ENCODE results near the gene MRPL48.
"Not testable (repeated sequence)": the region's sequence is repeated elsewhere in the genome, so short reads cannot be mapped to it uniquely, and the experiment has no call there.

MRPL48 gene

DNA sequence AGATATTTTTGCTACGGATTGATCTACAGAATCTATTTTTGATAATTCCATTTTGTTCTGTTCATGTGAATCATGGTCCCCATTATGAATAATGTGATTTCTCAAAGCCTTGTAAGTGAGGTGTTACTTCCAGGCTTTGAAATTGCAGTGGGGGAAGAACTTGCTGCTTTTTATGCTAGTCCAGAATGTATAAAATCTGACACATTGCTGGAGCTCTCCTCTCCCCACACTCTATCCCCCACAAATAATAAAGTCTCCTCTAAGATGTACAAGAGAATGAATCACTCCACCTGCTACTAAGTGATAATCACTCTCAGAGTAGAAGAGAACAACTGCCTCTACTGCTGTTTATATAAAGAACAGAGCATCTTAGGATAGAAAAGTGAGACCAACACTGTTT lies 20.9 kb upstream of the MRPL48 start:
- DNase-seq, result no peak
- intact Hi-C loops (cut with DNase I), result no loop called here

DNA sequence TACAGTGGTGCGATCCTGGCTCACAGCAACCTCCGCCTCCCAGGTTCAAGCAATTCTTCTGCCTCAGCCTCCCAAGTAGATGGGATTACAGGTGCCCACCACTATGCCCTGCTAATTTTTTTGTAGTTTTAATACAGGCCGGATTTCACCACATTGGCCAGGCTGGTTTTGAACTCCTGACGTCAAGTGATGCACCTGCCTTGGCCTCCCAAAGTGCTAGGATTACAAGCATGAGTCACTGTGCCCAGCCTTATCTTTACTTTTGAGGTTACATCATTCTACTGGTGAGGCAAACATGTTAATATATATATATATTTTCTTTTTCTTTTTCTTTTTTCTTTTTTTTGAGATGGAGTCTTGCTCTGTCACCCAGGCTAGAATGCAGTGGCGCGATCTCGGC lies 16.9 kb upstream of the MRPL48 start:
- DNase-seq; intact Hi-C loops (cut with DNase I): not testable (repeated sequence)

DNA sequence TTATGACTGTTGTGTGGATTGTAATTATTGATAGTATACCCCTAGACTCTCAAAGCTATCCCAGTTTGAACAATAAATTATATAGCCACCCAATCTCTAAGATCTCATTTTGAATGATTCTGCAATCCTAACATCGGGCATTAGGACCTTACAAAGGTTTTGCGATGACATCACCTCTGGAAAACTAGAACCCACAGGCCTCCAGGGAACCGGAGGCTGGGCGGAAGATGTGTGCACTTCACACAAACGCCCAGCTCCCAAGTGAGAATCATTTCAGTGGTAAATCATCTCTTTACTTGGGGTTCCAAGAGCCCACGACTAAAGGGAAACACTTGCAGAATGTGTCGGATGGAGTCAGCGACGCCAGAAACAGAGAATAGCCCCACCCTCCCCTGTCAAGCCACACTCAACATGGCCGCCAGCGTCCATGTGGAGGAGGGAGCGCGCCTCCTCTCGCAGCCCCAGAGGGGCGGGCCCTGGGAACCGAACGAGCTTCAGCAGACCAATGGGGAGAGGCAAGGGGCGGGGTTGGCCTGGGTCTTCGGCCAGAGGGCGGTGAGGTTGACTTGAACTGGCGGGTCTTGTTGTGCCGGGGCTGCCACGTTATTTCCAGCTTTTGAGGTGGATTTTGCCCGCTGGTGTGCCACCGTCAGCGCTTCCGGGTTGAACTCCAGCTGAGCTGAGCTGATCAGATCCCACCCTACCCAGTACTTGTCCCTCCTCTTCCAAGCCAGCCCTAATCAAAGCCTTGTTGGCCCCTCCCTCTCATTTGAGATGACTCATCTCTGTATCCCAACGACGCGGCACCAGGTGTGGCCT lies 8.4 kb upstream of the MRPL48 start:
- intact Hi-C loops (cut with DNase I), result loop anchor here (1.0 kb wide), 2 partner anchors 8 to 18 kb away; partner anchors contain the start of genes MRPL48 and RAB6A
- peak; percentile 98 to 100 (median 99) for DNase-seq

DNA sequence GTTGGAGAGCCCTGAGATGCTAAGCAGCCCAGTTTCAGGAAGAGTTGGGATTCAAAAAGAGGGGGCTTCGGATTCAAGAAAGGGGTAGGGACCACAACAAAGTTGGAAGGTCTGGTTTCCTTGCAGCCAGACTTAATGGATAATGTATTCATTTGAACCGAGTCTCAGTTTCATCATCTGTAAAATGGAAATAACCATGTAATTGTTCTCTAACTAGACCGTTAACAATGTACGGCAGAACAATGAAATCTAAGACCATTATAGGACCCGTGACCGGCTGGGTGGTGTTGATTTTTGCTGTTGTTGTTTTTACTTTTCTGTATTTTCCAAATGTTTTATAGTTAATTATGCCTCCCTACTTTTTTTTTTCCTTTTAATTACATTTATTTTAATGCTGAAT lies 6.4 kb upstream of the MRPL48 start:
- intact Hi-C loops (cut with DNase I), result no loop called here
- DNase-seq, result no peak

DNA sequence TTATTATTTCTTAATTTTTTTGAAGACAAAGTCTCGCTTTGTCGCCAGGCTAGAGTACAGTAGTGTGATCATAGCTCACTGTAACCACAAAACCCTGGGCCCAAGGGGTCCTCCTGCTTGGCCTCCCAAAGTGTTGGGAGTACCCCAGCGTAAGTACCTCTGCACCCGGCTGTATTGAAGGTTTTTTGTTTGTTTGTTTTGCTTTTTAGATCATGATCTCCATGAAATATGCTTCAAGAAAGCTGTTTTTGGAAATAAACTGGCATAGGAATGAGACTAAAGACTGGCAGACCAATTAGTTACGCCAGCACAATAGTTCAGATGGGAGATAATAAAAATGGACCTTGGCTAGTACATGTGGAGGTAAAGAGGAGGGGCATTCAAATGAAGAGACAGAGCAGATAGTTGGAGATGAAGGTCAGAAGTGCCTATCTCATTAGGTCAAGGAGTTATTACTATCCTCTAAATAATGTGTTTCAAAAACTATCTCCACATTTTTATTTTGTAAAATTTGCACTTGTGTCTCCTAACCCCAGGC lies 4.1 kb upstream of the MRPL48 start:
- no peak for DNase-seq
- intact Hi-C loops (cut with DNase I), result no loop called here

DNA sequence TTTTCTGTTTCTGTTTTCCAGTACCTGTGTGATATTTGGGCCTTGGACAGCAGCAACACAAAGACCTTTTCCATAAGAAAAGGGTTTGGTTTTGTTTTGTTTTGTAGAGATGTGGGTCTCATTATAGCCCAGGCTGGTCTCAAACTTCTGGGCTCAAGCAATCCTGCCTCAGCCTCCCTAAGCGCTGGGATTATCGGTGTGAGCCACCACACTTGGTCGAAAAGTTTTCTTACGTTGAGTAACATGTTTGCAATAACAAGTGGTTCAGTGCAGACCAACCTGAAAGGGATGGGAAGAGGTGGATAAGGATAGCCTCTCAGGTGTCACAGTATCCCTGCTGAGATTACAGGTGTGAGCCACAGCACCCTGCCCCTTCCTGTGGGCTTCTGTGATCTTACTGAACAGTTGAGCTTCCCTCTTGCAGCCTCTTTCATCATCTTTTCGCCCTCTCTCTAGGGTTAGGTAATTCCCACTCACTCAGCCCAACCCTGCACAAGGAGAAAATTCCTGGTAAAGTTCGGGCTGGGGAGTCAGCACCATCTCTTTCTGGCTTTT lies 3.5 kb upstream of the MRPL48 start:
- intact Hi-C loops (cut with DNase I), result no loop called here
- no peak for DNase-seq

DNA sequence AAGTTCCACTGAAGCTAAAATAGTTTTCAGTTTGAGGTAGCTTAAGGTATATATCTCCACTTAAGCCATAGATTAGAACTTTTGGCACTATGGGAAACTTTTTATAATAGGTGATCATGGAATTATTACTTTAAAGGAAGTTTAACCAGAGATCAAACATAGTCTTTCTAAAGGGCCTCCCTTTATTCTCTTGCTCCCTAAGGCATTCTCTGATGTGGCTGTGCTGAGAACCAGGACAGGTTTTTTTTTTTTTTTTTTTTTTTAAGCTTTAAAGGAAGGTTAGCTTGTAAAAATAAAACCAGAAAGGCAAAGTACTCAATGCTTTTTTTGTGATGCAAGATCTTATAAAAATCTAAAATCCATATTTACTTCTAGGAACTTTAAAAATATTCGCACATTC lies 2.9 kb upstream of the MRPL48 start:
- no peak for DNase-seq
- intact Hi-C loops (cut with DNase I), result no loop called here

DNA sequence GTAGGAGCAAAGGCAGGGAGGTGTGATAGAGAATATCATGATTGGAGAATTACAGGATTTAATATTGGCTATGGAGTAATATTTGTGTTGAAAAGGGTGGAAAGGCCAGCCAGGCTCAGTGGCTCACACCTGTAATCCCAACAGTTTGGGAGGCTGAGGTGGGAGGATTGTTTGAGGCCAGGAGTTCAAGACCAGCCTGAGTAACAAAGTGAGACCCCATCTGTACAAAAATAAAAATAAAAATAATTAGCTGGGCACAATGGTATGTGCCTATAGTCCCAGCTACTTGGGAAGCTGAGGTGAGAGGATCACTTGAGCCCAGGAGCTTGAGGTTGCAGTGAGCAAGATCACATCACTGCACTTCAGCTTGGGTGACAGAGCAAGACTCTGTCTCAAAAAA lies 2.2 kb upstream of the MRPL48 start:
- intact Hi-C loops (cut with DNase I), result not testable (repeated sequence)

DNA sequence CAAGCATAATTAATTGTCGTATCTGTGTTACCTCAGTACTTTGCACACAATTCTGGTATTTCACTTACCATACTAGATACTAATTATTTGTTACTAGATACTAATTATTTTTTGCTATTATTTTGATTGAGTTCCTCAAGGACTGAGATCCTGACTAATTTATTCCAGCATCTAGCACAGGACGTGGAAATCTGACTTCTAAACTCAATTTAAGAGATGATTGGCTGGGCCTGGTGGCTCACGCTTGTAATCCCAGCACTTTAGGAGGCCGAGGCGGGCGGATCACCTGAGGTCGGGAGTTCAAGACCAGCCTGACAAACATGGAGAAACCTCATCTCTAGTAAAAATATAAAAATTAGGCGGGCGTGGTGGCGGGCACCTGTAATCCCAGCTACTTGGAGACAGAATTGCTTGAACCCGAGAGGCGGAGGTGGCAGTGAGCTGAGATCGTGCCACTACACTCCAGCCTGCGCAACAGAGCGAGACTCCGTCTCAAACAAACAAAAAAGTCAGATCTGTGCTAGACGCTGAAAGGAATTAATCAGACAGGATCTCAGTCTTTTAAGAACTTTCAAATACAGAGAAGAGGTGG lies 527 bp upstream of the MRPL48 start:
- intact Hi-C loops (cut with DNase I), result loop anchor here (1.0 kb wide), 1 partner anchor 8 kb away; no protein-coding TSS in a partner anchor
- DNase-seq, result no peak

More for the DNA sequence above, 2.2 kb upstream of the MRPL48 start:
- not testable (repeated sequence) for DNase-seq

DNA sequence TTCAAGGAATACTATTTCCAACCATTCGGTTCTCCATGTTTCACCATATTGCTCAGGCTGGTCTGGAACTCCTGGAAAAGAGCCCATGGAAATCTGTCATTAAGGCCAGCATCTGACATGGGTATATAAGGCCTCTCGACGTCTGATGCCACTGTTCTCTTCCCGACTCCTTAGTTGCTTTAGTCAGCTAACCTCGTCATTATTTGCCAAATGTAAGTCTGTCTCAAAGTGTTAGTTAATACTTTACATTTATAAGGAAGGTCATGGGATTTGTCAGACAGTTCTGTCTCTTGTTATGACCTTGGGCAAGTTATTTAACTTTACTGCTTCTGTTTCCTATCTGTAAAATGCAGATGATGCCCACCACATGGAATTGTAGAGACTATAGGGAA lies 1.6 kb downstream of the MRPL48 start:
- intact Hi-C loops (cut with DNase I), result no loop called here
- DNase-seq, result no peak

DNA sequence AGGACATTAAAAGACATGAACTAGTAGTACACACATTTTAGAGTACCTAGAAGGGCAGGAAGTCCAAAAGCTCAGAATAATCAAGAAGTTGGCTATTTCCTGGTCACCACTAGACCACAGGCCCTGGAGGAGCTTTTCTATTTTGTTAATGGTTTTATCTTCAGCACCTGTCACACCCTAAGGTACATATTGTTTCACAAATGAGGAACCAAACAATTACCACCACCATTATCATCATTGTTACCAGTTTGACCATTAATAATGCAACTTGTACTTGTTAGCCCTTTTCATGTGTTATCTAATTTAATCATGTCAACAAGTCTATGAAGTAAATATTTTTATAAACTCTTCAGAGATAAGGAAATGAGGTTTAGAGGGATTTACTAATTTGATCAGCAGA lies 4.9 kb downstream of the MRPL48 start:
- no peak for DNase-seq
- intact Hi-C loops (cut with DNase I), result no loop called here

DNA sequence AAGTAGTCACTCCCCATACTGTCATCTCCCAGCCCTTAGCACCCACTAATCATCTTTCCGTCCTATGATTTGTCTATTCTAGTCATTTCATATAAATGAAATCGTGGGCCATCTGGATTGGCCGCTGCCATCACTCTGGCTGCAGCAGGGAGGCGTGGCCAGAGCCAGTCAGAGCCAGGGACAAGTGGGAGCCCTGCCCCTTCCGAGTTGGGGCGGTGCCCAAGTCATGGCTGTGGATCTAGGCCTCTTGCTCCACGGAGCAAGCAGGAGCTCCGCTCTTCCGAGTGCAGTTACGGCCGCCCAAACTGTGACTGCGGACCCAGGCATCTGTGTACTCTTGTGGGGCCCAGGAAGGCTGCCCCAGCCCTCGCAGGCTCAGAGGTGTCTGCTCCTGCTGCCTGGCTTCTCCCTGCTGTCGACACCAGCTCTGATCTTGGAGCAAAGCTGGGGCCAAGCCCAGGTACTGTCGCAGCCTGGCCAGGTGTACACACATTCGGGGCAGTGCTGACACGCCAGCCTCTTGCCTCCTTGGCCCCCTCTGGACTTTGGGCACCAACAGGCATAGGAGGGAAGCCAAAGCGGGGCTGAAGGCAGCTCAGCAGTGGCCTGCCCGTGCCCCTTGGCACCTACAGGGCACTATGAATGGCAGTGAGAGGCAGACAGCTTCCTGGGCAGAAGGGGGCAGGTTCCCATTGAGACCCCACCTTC lies 8.4 kb downstream of the MRPL48 start:
- DNase-seq, result peak; percentile 57 to 98 (median 84)
- intact Hi-C loops (cut with DNase I), result no loop called here

DNA sequence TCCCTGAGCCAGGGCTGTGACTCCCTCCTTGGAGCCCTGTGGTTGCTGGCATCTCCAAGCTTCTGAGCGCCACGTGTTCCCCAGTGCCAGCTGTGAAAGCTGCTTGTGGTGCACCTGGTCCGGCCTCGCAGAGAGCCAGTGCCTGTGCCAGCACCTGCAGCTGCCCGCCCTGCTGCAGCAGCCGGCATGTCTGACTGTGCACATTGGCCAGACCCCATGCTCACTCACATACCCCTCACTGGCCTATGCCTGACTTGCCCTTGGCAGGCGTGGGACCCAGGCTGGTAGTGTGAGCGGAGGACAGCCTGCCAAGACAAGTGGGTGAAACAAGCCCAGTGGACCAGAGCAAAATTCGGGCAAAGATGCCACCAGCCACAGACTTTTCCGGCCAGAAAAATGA lies 9.8 kb downstream of the MRPL48 start:
- intact Hi-C loops (cut with DNase I), result no loop called here
- DNase-seq, result peak; percentile 35 to 97 (median 62)

DNA sequence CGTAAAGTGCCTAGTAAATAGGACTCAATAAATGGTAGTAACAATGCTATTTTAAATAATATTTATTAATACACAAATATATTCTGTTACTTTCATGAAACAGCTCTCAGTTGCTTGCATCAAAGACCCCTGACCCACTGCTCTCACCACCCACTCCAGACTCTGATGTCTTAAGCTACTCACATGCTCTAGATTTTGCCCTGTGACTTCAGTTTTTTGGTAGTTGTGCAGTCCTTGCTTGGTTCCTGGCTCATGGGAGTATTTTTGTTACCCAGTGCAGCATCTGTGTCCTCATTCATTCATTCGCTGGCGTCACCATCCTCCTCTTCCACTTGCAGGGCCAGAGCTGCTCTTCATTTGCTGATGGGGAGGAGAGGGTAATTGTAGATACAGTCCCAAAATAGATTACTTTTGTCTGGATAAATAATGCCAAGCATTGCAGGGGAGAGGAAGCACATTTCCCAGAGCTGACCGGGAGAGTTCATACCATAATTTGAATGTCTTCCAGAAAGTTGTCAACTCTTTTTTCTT lies 12.7 kb downstream of the MRPL48 start:
- DNase-seq, result peak in 1 of 10 donors; percentile 17
- intact Hi-C loops (cut with DNase I), result no loop called here

DNA sequence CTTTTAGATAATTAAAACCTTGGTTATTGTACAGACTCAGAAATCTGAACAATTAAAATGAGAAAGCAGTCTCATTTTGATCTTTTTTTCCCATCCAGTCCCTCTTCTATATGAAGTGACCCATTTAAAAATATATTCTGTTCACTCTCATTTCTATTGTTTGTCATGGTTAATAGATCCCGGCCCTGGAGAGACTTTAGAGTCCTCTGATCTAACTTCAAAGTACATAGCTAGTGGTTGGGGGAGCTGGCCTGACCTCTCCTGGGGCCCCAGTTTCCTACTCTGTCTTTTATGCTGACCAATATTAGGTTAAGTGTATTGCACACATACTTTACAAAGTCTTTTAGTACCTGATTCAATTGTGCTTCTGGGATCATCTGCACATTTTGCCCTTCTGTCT lies 13.5 kb downstream of the MRPL48 start:
- intact Hi-C loops (cut with DNase I), result no loop called here
- no peak for DNase-seq

DNA sequence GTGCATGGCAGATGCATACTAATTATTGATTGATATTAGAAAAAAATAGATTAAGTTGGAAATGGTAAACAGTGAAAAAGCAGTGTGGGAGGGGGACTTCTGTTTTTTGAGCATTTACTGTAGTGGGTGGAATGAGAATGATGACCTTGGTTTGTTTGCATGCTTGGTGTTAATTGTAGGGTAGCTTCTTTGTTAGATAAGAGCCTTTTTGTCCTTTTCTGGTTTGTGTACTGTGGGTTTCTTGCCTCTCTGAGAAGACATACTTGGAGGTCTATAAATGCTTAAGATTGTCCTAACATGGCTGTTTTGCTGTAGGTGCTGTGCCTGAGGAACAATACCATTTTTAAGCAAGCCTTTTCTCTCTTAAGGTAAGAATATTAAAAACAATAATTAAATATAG lies 17.0 kb downstream of the MRPL48 start:
- DNase-seq, result no peak
- intact Hi-C loops (cut with DNase I), result no loop called here

DNA sequence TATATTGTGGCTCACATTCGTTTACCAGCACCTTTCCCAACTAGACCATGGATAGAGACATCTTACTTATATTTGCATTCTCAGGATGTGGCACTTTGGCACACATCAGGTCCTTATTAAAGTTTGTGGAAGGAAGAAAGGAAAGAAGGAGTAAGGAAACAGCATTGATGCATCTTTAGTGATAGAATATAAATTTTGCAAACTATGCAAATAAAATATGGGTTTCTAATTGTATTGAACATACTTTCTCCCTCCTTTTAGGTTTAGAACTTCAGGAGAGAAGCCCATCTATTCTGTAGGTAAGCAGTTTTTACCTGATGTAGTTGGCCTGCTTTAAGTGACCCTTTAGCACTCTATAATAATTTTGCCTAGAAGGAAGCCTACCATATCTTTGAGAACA lies 20.4 kb downstream of the MRPL48 start:
- intact Hi-C loops (cut with DNase I), result no loop called here
- DNase-seq, result no peak

DNA sequence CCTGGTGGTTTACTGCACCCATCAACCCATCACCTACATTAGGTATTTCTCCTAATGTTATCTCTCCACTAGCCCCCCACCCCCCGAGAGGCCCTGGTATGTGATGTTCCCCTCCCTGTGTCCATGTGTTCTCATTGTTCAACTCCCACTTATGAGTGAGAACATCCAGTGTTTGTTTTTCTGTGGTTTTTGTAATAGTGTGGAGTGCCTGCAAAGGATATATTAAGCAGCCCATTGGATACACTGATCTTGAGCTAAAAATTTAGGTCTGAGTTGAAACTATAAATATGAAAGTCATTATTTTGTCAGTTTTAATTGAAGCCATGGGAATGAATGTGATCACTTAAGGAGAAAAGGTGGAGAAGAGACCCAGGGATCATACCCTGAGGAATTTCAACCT lies 23.0 kb downstream of the MRPL48 start:
- peak in 1 of 10 donors; percentile 5 for DNase-seq
- intact Hi-C loops (cut with DNase I), result no loop called here

DNA sequence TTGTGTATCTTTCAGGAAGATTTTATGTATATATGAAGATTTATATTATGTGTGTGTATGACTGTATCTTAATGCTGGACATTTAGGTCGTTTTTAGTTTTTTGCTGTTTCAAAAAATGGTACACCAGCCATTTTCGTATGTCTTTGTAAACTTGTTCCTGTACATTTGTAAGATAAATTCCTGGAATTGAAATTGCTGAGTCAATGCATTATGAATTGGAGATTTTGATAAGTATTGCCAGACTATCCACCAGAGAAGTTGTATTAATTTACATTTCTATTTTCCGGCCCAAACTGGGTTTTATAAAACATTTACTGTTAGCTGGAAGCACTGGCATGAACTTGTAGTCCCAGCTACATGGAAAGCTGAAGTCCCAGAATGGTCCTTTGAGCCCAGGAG lies 24.6 kb downstream of the MRPL48 start:
- intact Hi-C loops (cut with DNase I), result no loop called here
- no peak for DNase-seq

DNA sequence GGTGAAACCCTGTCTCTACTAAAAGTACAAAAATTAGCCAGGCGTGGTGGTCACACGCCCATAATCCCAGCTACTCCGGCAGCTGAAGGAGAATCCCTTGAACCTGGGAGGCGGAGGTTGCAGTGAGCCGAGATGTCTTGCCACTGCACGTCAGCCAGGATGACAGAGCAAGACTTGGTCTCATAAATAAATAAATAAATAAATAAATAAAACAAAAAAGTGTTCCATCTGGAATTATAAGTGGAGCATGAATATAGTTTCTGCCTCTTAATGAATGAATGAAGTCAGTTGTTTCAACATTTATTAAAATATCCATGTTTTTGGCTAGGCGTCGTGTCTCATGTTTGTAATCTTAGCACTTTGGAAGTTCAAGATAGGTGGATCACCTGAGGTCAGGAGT lies 27.1 kb downstream of the MRPL48 start:
- no peak for DNase-seq
- intact Hi-C loops (cut with DNase I), result no loop called here

DNA sequence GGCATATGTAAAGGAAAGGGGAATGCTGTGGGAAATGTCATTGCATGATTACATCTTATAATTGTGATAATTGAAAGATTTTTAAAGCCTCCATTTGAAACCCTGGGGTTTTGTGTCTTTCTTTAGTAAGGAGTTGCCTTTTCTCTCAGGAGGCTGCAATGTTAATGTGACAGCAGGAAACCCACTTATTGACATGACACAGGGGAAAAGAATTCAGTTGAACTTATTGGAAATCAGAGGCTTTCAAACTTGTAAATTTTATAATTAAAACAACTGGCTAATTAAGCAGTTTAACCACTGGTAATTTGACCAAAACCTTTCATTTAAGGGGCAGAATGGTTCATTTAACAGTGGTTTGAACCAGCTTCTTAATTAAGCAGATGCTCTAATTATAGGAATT lies 31.2 kb downstream of the MRPL48 start:
- DNase-seq, result no peak
- intact Hi-C loops (cut with DNase I), result no loop called here
